GM18519 (cell line): Measurements from ENCODE around the gene ADCY7.
A peak's percentile ranks its signal among the peaks of the same experiment; 100 is the strongest.

Experiments used
- ATAC-seq: cut with Tn5 transposase; IDR thresholded peaks from one replicate; pipeline ENCODE4 v1.9.1; 2021; ENCODE audit warnings: mild to moderate bottlenecking, moderate library complexity; ENCODE audit not compliant: unreplicated experiment, low FRiP score

ADCY7 gene

DNA sequence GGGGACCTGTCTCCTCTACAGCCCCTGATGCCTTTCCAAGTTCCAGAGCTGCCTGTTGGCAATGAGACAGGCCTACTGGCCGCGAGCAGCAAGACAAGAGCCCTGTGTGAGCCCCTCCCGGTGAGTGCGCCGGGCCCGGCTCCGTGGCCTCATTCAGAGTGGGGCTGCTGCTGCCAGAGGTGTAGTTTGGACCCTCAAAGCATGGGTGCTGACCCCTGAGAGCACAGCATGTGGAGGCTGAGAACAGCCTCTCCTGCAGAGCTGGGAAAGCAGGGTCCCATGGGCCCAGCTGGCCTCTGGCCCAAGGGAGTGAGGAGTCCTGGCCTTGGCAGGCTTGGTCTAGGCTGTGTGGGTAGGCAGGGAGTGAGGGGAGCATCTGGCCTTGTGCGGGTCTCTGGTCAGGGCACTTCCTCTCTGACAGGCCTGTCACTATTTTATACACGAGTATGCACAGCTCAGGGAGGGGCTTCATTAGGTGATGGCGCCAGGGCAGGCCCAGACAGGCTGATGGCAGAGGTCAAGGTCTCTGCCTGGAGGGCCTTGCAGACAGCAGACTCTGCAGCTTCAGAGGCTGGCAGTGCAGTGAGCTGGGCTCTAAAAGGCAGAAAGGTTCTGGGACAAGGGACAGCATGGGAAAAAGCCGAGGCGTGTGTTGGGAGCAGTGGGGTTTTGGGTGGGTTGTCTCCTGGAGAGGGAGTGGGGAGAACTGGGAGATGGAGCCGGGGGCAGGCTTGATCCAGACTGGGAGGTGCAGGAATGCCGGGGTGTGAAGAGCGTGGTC lies 43.4 kb downstream of the ADCY7 start:
- ATAC-seq = no peak

DNA sequence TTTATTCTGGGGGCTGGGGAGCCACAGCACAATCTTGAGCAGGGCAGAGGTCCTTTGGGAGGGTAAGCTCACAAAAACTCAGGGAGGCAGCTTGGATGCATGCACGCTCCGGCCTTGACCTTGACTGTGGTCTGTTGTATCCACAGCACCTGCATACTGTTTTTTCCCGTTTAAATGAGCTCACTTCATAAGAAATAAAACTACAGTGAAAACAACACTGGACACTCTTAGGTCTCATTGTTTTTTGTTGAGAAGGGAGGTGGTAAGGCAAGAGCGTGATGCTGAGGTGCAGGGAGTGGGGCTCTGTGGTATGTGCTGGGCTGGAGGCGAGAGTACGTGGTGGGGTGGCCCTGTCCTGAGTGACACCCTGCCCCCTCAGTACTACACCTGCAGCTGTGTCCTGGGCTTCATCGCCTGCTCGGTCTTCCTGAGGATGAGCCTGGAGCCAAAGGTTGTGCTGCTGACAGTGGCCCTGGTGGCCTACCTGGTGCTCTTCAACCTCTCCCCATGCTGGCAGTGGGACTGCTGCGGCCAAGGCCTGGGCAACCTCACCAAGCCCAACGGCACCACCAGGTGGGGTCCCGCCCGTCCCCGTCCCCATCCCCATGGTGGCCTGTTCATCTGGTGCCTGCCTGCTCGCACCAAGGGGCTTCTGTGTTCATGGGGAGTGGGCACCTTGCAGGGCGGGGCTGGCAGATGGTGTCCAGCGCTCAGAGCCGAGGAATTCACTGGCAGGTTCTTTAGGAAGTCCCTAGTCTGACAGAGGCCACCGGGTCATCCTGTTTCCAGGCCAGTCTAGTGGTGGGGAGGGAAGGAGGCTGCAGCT lies 44.2 kb downstream of the ADCY7 start:
- no peak for ATAC-seq

DNA sequence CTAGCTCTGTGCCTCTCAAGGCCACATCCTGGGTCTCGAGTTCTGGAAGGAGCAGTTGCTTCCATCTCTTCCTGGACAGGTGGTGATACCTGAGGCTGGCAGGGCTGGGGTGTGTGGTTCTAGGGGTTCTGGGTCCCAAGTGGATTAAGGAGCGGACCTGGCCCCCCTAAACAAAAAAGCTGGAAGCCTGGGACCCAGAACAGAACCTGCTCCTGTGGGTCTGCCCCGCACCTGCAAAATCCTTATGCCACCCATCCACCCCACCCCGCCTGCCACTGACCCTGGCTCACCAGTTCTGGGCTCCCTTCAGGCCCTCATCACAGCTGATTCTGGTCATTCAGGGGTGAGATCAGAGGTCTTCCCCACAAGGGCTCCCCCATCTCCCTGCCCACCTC lies 44.8 kb downstream of the ADCY7 start:
- ATAC-seq = no peak

- no peak for ATAC-seq
These were observed 45.6 kb downstream of the ADCY7 start for GRCh38 chr16:50311891-50312501.

GRCh38 chr16:50313596-50314478 lies 47.5 kb downstream of the ADCY7 start:
- ATAC-seq = no peak

DNA sequence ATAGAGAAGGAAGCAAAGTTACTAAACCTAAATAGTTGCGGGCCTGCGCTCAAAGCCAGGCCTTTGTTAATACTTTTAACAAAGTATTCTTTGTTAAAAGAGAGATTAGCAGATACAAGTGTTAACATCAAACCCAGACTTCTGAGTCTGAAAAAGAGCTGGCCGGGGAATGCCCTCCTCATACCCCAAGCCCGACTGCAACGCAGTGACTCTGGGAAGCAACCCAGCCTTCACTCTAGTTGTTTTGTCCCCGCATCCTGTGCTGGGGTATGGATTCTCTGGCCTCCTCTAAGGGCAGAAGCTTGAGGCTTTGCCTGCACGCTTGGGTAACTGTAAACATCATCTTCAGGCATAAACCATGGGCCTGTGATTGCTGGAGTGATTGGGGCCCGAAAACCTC lies 48.3 kb downstream of the ADCY7 start:
- ATAC-seq = no peak

DNA sequence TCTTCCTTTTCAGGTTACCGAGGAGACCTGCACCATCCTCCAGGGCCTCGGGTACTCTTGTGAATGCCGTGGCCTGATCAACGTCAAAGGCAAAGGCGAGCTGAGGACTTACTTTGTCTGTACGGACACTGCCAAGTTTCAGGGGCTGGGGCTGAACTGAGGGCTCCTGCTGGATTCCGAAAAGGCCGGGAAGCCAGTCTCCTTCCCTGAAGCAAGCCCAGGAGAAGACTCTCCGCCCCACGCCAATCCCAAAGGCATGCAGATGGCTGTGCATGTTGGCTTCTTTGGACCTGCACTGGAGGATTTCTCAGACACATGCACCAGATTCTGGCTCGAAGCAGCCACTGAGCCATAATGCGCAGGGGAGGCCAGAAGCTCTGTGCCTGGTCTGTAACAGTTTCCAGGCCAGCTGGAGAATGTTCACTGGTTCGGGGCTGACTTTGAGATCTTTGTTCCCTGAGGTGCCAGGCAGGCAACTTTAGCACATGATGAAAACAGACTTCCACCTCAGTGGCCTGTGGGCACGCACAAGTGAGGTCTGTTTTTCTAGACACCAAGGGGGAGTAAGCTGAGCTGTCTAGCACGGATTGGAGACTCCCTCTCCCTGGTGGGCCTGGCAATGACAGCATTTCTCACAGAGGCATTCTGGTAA lies 49.1 kb downstream of the ADCY7 start:
- ATAC-seq = no peak

- ATAC-seq = no peak
These were observed 49.9 kb downstream of the ADCY7 start for GRCh38 chr16:50316102-50316847.

GRCh38 chr16:50316848-50317630 lies 50.7 kb downstream of the ADCY7 start:
- no peak for ATAC-seq

DNA sequence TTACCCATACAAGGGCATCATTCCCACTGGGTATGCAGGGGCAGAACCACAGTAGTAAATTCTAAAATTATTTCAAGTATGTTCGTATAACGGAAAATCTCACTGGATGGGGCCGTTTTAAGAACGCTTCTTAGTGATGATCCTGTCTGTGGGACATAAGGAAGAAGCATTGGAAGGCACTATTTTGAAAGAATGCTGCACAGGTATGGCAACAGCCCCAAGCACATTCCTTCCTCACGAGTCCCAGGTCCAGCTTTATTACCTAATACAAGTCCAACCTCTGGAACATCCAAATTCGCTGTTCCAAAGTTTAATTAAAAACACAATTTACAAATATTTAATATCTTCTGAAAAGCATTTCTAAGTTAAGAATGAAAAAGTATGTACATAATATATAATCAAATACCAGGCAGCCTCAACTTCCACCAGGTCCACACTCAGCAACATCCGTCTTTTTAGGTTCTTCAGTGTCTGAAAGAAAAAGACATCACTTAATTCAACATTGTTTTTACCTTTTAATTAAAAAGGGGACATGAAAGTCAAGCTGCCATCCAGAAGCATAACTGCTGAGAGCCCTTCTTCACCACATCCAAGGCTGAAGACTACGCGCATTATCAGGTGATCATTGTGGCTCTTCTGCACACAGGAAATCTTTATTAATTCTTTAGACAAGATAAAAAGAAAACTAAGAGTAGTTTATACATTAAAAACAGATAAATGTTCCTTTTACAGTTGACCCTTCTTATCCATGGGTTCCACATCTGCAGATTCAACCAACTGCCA lies 52.6 kb downstream of the ADCY7 start:
- ATAC-seq = no peak

GRCh38 chr16:50320310-50320709 lies 54.0 kb downstream of the ADCY7 start:
- no peak for ATAC-seq

GRCh38 chr16:50322333-50322732 lies 56.0 kb downstream of the ADCY7 start:
- ATAC-seq = no peak

DNA sequence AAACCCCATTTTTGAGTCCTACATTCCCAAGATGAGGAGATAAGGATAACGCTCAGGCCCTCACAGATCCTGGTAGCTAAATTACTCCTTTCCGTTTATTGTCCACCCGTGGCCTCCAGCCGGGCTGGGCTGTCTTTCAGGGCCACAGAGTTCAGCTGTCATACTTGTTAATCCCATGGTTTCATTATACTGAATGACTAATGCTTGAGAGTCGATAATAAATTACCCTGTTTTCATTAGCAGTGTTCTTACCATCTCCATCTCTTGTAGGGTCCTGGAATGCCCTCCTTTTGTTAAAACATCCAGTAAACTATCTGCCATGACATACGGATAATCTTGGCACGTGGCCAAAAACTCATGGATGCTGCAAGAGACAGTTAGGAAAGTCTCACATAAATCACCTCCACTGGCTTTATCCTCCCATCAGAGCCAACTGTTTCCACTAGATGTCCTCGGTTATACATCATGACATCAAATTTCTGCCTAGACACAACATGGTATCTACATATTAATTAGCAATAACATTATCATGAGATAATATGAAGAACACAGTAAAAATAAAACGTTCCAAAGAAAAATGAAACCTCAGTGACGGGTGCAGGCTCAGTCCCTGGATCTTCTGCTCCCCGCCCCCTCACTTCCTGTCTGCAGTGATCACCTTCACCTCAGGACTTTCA lies 57.1 kb downstream of the ADCY7 start:
- ATAC-seq = no peak

DNA sequence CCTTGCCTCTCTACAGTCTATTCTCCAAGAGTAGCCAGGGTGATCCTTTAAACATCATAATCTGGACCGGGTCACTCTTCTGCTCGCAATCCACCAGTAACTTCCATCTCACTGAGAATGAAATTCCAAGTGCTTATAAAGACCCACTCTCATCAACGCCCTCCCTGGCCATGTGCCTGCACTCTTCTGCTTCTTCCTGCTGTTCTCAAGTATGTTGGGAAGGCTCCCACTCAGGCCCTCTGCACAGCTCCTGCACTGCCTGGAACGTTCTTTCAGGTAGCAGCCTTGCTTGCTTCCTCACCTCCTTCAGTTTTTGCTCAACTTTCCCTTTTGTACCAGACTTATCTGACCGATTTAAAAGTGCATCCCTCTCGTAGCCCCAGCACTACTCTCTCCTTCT lies 58.0 kb downstream of the ADCY7 start:
- no peak for ATAC-seq

DNA sequence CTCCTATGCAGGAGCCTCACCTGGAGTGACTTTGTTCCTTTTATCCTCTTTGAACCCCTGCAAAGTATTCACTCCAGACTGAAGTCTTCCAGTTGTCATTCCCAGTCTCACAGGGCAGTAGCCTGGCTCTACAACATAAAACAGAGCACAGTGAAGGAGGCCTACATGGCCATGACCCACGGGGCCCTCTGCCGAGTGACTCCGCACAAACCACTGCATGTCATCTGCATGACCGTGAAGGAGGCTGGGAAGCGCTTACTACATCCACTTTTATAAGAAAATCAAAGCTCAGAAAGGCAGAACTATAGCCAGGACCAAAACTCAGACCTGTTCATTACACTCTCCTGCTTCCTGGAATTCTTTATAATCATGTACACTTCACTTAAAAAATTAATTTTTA lies 59.9 kb downstream of the ADCY7 start:
- no peak for ATAC-seq

DNA sequence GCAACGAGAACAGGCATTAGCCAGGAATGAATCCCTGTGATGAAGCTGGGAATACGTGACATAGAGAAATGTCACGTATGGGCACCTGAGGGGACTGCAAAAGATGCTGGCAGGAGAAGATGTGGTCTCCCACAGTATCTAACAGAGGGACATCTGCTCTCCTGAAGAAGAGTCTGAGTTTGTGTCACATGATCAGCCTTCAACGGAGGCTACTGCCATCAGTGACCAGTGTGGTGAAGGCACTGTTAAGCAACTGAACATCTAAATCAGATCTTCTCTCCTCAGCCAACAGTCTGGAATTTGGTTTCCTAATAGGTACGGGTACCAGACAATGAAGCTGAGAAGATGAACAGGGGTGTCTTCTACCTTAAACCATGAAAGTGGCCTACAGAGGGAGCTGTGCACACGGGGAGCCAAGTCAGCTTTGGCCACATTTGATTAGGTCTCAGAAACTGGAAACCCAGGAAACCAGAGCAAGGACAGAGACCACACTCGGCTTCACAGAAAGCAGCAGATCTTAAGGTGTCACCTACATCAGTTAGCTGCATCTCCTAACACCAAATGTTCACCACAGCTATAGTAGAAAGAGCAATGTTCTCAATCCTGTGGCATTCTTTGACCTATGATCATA lies 60.6 kb downstream of the ADCY7 start:
- ATAC-seq = peak; percentile 52
